Activated T-helper 9 cell treated with anti-CD3 and anti-CD28 coated beads, Interleukin-2, amount 50 U/mL, for 16 hours (primary cell): ENCODE data around the gene MX2.
"Not testable (repeated sequence)": the region's sequence is repeated elsewhere in the genome, so short reads cannot be mapped to it uniquely, and the experiment has no call there.

ENCODE experiments used
- DNase-seq: peaks from one replicate; pipeline ENCODE4 v3.0.0-alpha.2; 2020; ENCODE audit warnings: low read depth

Gene MX2

GRCh38 chr21:41418393-41418792, 56.6 kb downstream of the MX2 start:
- DNase-seq, result no peak

- no peak for DNase-seq
Observed at GRCh38 chr21:41418956-41419680, 57.3 kb downstream of the MX2 start.

GRCh38 chr21:41419921-41420862, 58.4 kb downstream of the MX2 start:
- peak; percentile 39 for DNase-seq

GRCh38 chr21:41420998-41421397, 59.2 kb downstream of the MX2 start:
- DNase-seq, result not testable (repeated sequence)

GRCh38 chr21:41422546-41423304, 60.9 kb downstream of the MX2 start:
- DNase-seq, result no peak

GRCh38 chr21:41423305-41423636, 61.4 kb downstream of the MX2 start:
- not testable (repeated sequence) for DNase-seq

GRCh38 chr21:41425588-41425953, 63.7 kb downstream of the MX2 start:
- DNase-seq, result no peak

- peak; percentile 78 for DNase-seq
Observed at GRCh38 chr21:41425954-41426675, 64.3 kb downstream of the MX2 start, which contains the start of gene MX1. Gene MX1 (plus strand): TSS chr21:41426239. CDS start chr21:41432071, 5,832 bp downstream.

- DNase-seq, result no peak
Observed at GRCh38 chr21:41426676-41427404, 65.0 kb downstream of the MX2 start.

GRCh38 chr21:41427556-41427955, 65.7 kb downstream of the MX2 start:
- no peak for DNase-seq

- DNase-seq, result no peak
Observed at GRCh38 chr21:41428311-41428710, 66.5 kb downstream of the MX2 start.

- no peak for DNase-seq
Observed at GRCh38 chr21:41428847-41429246, 67.0 kb downstream of the MX2 start.

- DNase-seq, result no peak
Observed at GRCh38 chr21:41429305-41429704, 67.5 kb downstream of the MX2 start.

GRCh38 chr21:41429925-41430491, 68.2 kb downstream of the MX2 start:
- DNase-seq, result no peak

GRCh38 chr21:41431788-41432548, 70.1 kb downstream of the MX2 start:
- DNase-seq, result no peak

GRCh38 chr21:41432562-41433460, 71.0 kb downstream of the MX2 start:
- no peak for DNase-seq

- DNase-seq, result no peak
Observed at GRCh38 chr21:41433566-41433965, 71.7 kb downstream of the MX2 start.

- DNase-seq, result no peak
Observed at GRCh38 chr21:41435706-41436105, 73.9 kb downstream of the MX2 start.

GRCh38 chr21:41437729-41438128, 75.9 kb downstream of the MX2 start:
- DNase-seq, result no peak
